ENCODE measurements around the gene PRKG2. TPM values are rescaled to one million over a fixed set of nuclear protein-coding genes. Genes with fewer than 3 reads are reported as not detected.
"Not testable (repeated sequence)": the region's sequence is repeated elsewhere in the genome, so short reads cannot be mapped to it uniquely, and the experiment has no call there.

Gene PRKG2
- total RNA-seq, 1 donor from 2014 or later, result 0.43 TPM

- DNase-seq (ENCODE audit: low spot score), result no peak
- no peaks in the 10 kb centered on the region for H3K36me3 Mint-ChIP-seq (ENCODE audit: low read depth)
- no peaks in the 10 kb centered on the region for H3K9me3 Mint-ChIP-seq
- H3K4me1 Mint-ChIP-seq (ENCODE audit: low read depth), result no peaks in the 10 kb centered on the region
- H3K27me3 Mint-ChIP-seq (ENCODE audit: low read depth), result peaks cover 2% of the 10 kb centered on the region
- intact Hi-C loops (cut with micrococcal nuclease), result no loop called here
- H3K4me3 Mint-ChIP-seq (ENCODE audit: low read depth), result no peak overlapping the region
- no peak overlapping the region for H3K27ac Mint-ChIP-seq
These were observed 21.1 kb upstream of the PRKG2 start for GRCh38 chr4:81235982-81236749.

- intact Hi-C loops (cut with micrococcal nuclease), result no loop called here
- no peaks in the 10 kb centered on the region for H3K4me1 Mint-ChIP-seq (ENCODE audit: low read depth)
- H3K9me3 Mint-ChIP-seq, result peaks cover 7% of the 10 kb centered on the region
These were observed 12.9 kb upstream of the PRKG2 start for GRCh38 chr4:81227968-81228367.

GRCh38 chr4:81227138-81227537 is 12.1 kb upstream of the PRKG2 start:
- H3K9me3 Mint-ChIP-seq, result peaks cover 7% of the 10 kb centered on the region

More at GRCh38 chr4:81227968-81228367, 12.9 kb upstream of the PRKG2 start:
- no peaks in the 10 kb centered on the region for H3K36me3 Mint-ChIP-seq (ENCODE audit: low read depth)
- H3K4me3 Mint-ChIP-seq (ENCODE audit: low read depth), result no peak overlapping the region
- no peak overlapping the region for H3K27ac Mint-ChIP-seq
- H3K27me3 Mint-ChIP-seq (ENCODE audit: low read depth), result peaks cover 5% of the 10 kb centered on the region
- no peak for DNase-seq (ENCODE audit: low spot score)

DNA sequence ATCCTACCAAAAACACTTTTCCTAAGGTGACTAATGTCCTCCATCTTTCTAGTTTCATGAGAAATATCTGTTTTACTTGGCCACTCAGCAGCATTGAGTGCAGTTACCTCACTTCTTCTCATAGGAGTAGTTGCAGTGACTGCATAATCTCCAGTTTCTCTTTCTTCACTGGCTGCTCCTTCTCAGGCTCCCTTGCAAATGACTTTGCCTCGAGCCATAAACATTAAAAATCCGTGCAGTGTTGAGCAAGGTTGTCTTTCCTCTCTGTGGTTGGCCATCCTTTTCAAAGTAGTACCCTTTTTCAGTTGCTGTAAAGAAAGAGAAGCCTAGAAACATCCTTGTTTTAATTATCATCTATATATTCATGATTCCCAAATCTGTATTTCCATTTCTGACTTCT is 10.2 kb upstream of the PRKG2 start:
- Mint-ChIP-seq H3K36me3 (ENCODE audit: low read depth) (no peaks in the 10 kb centered on the region), H3K27me3 (ENCODE audit: low read depth) (peaks cover 15% of the 10 kb centered on the region), H3K4me3 (ENCODE audit: low read depth) (no peak overlapping the region), H3K9me3 (peaks cover under 1% of the 10 kb centered on the region), H3K27ac (no peak overlapping the region), H3K4me1 (ENCODE audit: low read depth) (no peaks in the 10 kb centered on the region)
- intact Hi-C loops (cut with micrococcal nuclease), result no loop called here
- DNase-seq (ENCODE audit: low spot score), result no peak

More at GRCh38 chr4:81227138-81227537, 12.1 kb upstream of the PRKG2 start:
- Mint-ChIP-seq H3K27me3 (ENCODE audit: low read depth) (peaks cover 6% of the 10 kb centered on the region), H3K27ac (no peak overlapping the region), H3K36me3 (ENCODE audit: low read depth) (no peaks in the 10 kb centered on the region), H3K4me1 (ENCODE audit: low read depth) (no peaks in the 10 kb centered on the region), H3K4me3 (ENCODE audit: low read depth) (no peak overlapping the region)
- DNase-seq (ENCODE audit: low spot score), result no peak
- intact Hi-C loops (cut with micrococcal nuclease), result no loop called here

DNA sequence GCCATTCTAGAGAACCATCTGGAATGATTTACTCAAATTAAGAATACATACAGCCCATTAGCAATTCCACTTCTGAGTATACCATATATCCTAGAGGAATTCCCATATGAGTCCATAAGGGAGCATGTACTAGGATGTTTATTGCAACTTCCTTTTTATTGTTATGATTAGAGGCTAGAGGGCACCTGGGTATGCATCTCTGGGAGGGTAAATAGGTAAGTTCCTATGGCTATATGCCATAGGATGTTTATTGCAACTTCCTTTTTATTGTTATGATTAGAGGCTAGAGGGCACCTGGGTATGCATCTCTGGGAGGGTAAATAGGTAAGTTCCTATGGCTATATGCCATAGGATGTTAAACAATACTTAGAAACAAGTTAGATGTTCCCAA is 7.1 kb upstream of the PRKG2 start:
- H3K4me1 Mint-ChIP-seq (ENCODE audit: low read depth); H3K4me3 Mint-ChIP-seq (ENCODE audit: low read depth); H3K27ac Mint-ChIP-seq; H3K36me3 Mint-ChIP-seq (ENCODE audit: low read depth); DNase-seq (ENCODE audit: low spot score); intact Hi-C loops (cut with micrococcal nuclease); H3K9me3 Mint-ChIP-seq: not testable (repeated sequence)
- peaks cover 29% of the 10 kb centered on the region for H3K27me3 Mint-ChIP-seq (ENCODE audit: low read depth)

DNA sequence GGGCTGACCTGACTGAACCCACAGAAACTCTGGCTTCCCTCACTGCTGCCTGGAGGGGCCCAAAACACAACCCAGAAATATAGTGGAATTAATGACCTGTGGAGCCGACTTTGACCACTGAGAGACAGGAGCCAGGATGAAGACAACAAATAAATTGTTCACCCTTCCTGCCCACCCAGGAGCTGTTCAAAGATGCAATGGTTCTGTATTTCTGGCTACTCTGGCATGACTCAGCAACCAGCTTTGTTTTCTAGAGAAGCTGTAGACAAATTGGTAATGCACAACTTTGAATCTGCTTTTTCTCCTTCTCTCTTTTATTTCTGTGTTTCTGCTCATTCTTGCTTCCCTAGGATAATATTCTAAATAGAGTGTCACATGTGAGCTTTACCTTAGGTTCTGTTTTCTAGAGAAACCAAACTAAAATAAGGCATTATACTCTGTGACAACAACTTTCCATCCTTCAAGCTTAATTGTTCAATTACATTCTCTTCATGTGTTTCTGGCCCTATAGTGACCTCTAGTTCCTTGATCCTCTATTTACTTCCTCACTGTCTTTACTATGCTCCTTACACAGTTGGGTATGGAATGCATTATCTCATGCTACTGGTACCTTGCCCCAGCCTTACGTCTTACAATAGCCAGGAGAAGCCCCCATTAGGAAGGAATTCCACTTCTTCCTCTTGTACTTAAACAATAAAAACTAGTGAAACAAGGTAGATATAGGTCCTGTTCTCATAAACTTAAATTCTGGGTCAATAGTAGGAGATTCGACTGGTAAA is 6.5 kb upstream of the PRKG2 start:
- Mint-ChIP-seq H3K27ac (no peak overlapping the region), H3K4me3 (ENCODE audit: low read depth) (no peak overlapping the region), H3K36me3 (ENCODE audit: low read depth) (no peaks in the 10 kb centered on the region), H3K9me3 (no peaks in the 10 kb centered on the region), H3K4me1 (ENCODE audit: low read depth) (no peaks in the 10 kb centered on the region), H3K27me3 (ENCODE audit: low read depth) (peaks cover 32% of the 10 kb centered on the region)
- DNase-seq (ENCODE audit: low spot score), result no peak
- intact Hi-C loops (cut with micrococcal nuclease), result no loop called here

GRCh38 chr4:81220271-81220670 is 5.2 kb upstream of the PRKG2 start:
- Mint-ChIP-seq H3K4me1 (ENCODE audit: low read depth) (peaks cover 7% of the 10 kb centered on the region), H3K27ac (no peak overlapping the region), H3K27me3 (ENCODE audit: low read depth) (peaks cover 40% of the 10 kb centered on the region), H3K4me3 (ENCODE audit: low read depth) (no peak overlapping the region), H3K9me3 (no peaks in the 10 kb centered on the region), H3K36me3 (ENCODE audit: low read depth) (no peaks in the 10 kb centered on the region)
- intact Hi-C loops (cut with micrococcal nuclease), result no loop called here
- DNase-seq (ENCODE audit: low spot score), result no peak

DNA sequence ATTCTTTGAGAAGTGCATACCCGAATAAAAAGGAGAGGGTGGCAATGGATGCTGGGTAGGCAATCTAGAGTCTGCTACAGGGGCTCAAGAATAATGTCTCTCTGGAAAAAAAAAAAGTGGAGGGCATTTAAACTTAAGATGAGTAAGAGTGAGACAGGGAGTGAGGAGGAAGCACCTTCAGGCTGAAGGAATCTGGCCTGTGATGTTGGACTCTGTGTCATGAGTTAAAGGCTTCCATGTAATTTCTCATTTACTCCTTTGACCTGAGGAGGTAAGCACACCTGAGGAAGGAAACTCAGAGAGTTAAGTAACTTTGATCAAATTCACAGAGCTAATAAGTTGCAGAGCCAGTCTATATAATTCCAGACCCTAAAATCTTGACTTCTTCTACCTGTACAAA is 3.2 kb upstream of the PRKG2 start:
- H3K4me1 Mint-ChIP-seq (ENCODE audit: low read depth), result peaks cover 7% of the 10 kb centered on the region
- no peak overlapping the region for H3K27ac Mint-ChIP-seq
- no peaks in the 10 kb centered on the region for H3K9me3 Mint-ChIP-seq
- no peak overlapping the region for H3K4me3 Mint-ChIP-seq (ENCODE audit: low read depth)
- no peaks in the 10 kb centered on the region for H3K36me3 Mint-ChIP-seq (ENCODE audit: low read depth)
- no peak for DNase-seq (ENCODE audit: low spot score)
- intact Hi-C loops (cut with micrococcal nuclease), result no loop called here
- H3K27me3 Mint-ChIP-seq (ENCODE audit: low read depth), result peaks cover 39% of the 10 kb centered on the region

GRCh38 chr4:81217779-81218178 is 2.8 kb upstream of the PRKG2 start:
- H3K4me1 Mint-ChIP-seq (ENCODE audit: low read depth), result peaks cover 7% of the 10 kb centered on the region
- H3K9me3 Mint-ChIP-seq, result no peaks in the 10 kb centered on the region
- no peaks in the 10 kb centered on the region for H3K36me3 Mint-ChIP-seq (ENCODE audit: low read depth)
- no peak for DNase-seq (ENCODE audit: low spot score)
- intact Hi-C loops (cut with micrococcal nuclease), result no loop called here
- H3K27me3 Mint-ChIP-seq (ENCODE audit: low read depth), result peaks cover 38% of the 10 kb centered on the region
- H3K27ac Mint-ChIP-seq, result no peak overlapping the region
- H3K4me3 Mint-ChIP-seq (ENCODE audit: low read depth), result no peak overlapping the region

DNA sequence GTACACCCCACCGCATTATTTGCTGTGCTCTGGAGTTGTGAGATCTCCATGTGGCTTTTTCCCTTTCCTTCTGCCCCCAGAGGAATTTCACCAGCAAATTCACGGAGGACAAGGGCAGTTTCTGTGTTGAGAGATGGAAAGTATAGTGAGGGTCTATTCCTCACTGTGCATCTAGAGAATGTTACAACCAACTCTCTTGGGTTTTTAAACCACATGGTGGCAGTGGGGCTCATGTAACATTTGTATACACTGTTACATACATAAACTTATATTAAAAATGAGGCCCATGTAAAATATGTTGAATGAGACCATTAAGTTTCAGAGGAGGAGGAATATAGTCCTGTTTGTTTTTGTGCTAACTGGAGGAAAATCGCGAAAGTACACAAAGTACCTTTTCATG is 909 bp upstream of the PRKG2 start:
- Mint-ChIP-seq H3K36me3 (ENCODE audit: low read depth) (no peaks in the 10 kb centered on the region), H3K4me3 (ENCODE audit: low read depth) (peak overlapping the region; percentile 74), H3K9me3 (no peaks in the 10 kb centered on the region), H3K27ac (no peak overlapping the region), H3K4me1 (ENCODE audit: low read depth) (peaks cover 11% of the 10 kb centered on the region), H3K27me3 (ENCODE audit: low read depth) (peaks cover 38% of the 10 kb centered on the region)
- no peak for DNase-seq (ENCODE audit: low spot score)
- intact Hi-C loops (cut with micrococcal nuclease), result no loop called here

GRCh38 chr4:81214144-81214880 is 710 bp downstream of the PRKG2 start:
- Mint-ChIP-seq H3K9me3 (no peaks in the 10 kb centered on the region), H3K27me3 (ENCODE audit: low read depth) (peaks cover 32% of the 10 kb centered on the region), H3K4me1 (ENCODE audit: low read depth) (peaks cover 11% of the 10 kb centered on the region), H3K4me3 (ENCODE audit: low read depth) (peak overlapping the region; percentile 77), H3K27ac (no peak overlapping the region), H3K36me3 (ENCODE audit: low read depth) (no peaks in the 10 kb centered on the region)
- peak; percentile 8 for DNase-seq (ENCODE audit: low spot score)
- intact Hi-C loops (cut with micrococcal nuclease), result no loop called here

- DNase-seq (ENCODE audit: low spot score), result no peak
- H3K36me3 Mint-ChIP-seq (ENCODE audit: low read depth), result no peaks in the 10 kb centered on the region
- no peak overlapping the region for H3K27ac Mint-ChIP-seq
- peaks cover 30% of the 10 kb centered on the region for H3K27me3 Mint-ChIP-seq (ENCODE audit: low read depth)
- intact Hi-C loops (cut with micrococcal nuclease), result no loop called here
- no peaks in the 10 kb centered on the region for H3K9me3 Mint-ChIP-seq
- peaks cover 11% of the 10 kb centered on the region for H3K4me1 Mint-ChIP-seq (ENCODE audit: low read depth)
- no peak overlapping the region for H3K4me3 Mint-ChIP-seq (ENCODE audit: low read depth)
These were observed 1.4 kb downstream of the PRKG2 start for GRCh38 chr4:81213671-81214070.

DNA sequence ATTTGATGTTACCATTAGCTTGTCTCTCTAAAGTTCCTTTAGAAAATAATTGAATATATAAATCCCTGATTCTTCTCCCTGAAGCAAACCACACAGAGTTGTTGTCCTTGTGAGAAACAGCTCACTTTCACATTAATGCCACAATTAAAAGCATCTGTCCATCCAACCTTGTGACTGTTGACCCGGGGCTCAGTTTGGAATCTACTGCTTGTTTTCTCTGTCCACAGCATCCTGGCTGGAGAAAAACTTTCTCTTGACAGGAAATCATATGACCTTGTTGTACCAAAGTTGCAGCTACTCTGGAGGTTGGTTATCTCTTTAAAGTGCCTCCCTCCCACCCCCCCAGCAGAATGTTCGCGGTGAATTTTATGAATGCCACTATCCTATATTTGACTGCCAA is 3.1 kb downstream of the PRKG2 start:
- Mint-ChIP-seq H3K9me3 (no peaks in the 10 kb centered on the region), H3K4me1 (ENCODE audit: low read depth) (peaks cover 11% of the 10 kb centered on the region), H3K27ac (no peak overlapping the region), H3K27me3 (ENCODE audit: low read depth) (peaks cover 25% of the 10 kb centered on the region), H3K4me3 (ENCODE audit: low read depth) (no peak overlapping the region), H3K36me3 (ENCODE audit: low read depth) (no peaks in the 10 kb centered on the region)
- no peak for DNase-seq (ENCODE audit: low spot score)
- intact Hi-C loops (cut with micrococcal nuclease), result no loop called here

All from activated T-helper 2 cell treated with anti-CD3 and anti-CD28 coated beads, Interferon-gamma antibody, Interleukin-2, Interleukin-4, amounts not matched to agents 10 μg/mL and 5 μg/mL and 100 μg/mL, durations not matched to agents 14 hours and 24 hours and 36 hours (primary cell).